GM18508 (cell line): ENCODE data around the gene DENND2D.

Experiments
- ATAC-seq: cut with Tn5 transposase; IDR thresholded peaks from one replicate; pipeline ENCODE4 v1.9.1; 2021; ENCODE audit warnings: moderate number of reproducible peaks; ENCODE audit not compliant: insufficient read depth, unreplicated experiment

The DENND2D gene

GRCh38 chr1:111199881-111200801 is at the start of gene DENND2D:
TSS of gene DENND2D (minus strand) at chr1:111200646. CDS start at chr1:111200459, 187 bp downstream.
- ATAC-seq, result no peak

- no peak for ATAC-seq
Measured at GRCh38 chr1:111249960-111250359, 49.5 kb upstream of the DENND2D start.

GRCh38 chr1:111247125-111247838 is 46.8 kb upstream of the DENND2D start:
- no peak for ATAC-seq

- no peak for ATAC-seq
Measured at GRCh38 chr1:111242805-111243523, 42.5 kb upstream of the DENND2D start.

GRCh38 chr1:111241797-111242196 is 41.4 kb upstream of the DENND2D start:
- no peak for ATAC-seq

- ATAC-seq, result no peak
Measured at GRCh38 chr1:111238056-111238795, 37.8 kb upstream of the DENND2D start.

DNA sequence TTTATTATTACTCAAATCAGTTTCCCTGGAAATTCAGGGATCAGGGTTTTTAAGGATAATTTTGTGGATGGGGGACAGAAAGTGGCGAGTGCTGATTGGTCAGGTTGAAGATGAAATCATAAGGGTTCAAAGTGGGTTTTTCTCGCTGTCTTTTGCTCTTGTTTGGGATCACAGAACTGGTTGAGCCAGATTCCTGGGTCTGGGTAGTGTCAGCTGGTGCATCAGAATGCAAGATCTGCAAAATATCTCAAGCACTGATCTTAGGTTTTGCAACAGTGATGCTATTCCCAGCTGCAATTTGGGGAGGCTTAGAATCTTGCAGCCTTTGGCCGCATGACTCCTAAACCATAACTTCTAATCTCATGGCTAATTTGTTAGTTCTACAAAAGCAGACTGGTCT is 36.4 kb upstream of the DENND2D start:
- ATAC-seq, result no peak

GRCh38 chr1:111236379-111236778 is 35.9 kb upstream of the DENND2D start:
- no peak for ATAC-seq

DNA sequence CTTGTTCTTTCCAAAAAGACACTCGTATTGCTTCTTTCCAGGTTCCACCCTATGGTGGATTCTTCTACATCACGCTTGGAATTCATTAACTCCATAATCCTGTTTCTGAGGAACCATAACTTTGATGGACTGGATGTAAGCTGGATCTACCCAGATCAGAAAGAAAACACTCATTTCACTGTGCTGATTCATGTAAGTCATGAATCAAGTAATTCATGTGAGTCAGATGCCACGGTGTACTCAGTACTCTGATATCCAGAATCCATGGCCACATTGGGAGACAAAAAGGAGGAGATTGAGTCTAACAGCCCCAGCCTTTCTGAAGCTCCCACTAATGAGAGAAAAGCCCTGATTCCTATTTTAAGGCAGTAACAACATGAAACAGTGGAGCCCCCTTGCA is 34.4 kb upstream of the DENND2D start:
- no peak for ATAC-seq

DNA sequence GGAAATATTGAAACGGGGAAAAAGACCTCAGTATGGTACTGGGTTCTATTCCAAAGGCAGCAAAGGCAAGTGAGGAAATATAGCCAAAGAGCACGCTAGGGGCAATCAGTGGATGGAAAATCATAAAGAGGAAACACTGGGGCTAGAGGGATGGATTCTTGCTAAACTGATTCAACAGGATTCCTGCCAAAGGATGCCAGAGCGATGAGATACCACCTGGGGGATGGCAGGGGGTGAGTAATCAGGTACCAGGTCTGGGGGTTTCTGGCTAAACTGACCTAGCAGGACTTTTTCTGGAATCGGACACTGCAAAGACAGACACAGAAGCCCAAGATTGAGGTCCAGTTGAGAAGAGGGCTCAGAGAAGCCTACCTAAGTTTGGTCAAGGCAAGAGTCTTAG is 33.8 kb upstream of the DENND2D start:
- ATAC-seq, result no peak

DNA sequence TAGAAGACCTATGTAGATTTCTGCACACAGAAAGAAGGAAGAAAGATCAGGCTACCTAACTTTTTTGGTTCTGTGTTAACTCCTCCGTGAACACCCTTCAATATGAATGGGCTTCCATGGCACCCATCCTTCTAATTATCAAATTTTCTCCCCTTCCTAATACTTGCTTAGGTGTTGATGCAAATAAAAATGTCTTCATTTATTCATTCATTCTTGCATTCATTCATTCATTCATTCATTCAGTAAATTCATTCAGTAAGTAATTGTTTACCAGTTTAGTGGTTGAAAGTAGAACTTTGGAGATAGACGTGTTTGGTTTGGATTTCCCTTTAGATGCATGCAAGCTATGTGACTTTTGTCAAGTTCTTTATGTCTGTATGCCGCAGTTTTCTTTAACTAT is 31.7 kb upstream of the DENND2D start:
- ATAC-seq, result no peak

DNA sequence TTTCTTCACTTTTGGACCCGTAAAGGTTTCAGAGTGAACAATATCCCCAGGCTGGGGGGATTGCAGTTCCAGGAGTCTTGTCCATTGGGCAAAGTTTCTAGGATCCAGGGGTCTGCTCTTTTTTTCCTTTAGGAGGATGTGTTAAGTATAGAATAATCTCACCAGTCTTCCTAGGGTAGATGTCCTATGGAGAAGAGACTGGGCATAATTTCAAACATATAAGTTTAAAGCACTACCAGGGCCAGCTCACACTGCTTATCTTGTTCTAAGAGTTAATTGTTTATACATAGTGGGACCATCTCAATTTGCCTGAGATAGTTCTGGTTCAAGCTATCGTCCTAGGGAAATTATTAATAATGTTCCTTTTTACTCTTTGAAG is 28.3 kb upstream of the DENND2D start:
- ATAC-seq, result no peak

DNA sequence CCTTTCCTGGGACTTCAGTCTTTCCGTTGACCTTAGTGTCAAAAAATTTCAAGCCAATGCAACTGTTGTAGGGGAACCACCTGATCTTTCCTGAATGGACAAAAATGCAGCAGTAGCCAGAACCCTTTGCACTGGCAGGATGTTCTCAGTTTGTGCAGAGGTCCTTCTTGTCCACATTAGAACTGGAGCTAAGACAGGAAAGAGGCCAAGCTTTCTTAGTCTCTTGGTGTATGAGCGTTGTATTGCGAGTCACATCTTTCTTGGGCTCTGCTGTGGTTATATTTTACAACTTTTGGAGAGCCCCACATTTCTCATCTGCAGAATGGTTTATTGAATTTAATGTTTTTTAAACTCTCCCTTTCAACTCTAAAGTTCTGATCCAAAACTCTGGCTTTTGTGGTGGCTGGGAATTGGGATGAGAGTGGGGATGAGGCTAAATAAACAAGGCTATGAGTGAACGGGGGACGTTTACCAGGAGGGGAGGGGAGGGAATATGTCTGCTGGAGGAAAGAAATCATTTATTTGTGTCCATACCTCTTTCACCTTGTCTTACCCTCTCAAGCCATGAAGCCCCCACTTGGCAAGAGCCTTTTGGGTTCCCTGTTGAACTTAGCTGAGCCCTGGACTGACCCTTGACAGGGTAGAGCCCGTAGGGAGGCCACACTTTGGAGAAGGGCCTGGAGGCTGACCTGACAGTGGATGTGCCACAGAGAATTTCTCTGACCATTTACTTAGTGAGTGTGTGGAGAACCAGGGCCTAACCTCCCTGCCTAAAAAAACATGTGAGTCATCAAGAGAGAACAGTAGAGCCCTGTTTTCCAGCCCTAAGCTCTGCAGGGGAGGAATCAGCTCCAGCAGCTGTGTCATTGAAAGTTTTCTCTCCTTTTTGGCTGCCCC is 27.7 kb upstream of the DENND2D start:
- no peak for ATAC-seq

GRCh38 chr1:111227434-111227833 is 27.0 kb upstream of the DENND2D start, which contains the start of gene CHI3L2:
TSS of gene CHI3L2 (plus strand) at chr1:111227713. CDS start at chr1:111227730, 17 bp downstream.
- ATAC-seq, result no peak

DNA sequence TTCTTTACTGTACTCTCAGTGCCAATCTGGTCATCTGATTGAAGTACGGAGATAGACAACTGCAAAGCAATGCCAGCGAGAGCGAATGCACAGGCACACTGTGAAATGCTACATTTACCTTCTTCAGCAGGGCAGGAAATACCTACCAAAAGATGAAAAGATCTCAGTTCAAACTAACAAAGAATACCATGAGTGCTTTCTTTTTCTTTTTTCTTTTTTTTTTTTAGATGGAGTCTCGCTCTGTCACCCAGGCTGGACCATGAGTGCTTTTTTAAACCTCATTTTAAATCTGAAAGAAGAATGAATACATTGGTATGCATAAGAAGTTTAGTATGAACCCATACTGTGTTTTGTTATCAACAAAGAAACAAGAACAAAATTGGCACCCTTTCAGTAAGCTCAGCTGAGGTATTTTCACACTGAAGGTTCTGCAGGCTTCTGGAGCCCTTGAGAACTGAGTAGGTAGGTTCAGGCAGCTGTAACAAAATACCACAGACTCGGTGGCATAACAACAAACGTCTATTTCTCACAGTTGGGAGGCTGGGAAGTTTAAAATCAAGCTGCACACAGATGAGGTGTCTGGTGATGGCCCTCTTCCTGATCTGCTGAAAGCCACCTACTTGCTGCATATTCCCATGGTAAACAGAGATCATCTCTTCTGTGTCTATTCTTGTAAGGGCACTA is 25.4 kb upstream of the DENND2D start:
- no peak for ATAC-seq

DNA sequence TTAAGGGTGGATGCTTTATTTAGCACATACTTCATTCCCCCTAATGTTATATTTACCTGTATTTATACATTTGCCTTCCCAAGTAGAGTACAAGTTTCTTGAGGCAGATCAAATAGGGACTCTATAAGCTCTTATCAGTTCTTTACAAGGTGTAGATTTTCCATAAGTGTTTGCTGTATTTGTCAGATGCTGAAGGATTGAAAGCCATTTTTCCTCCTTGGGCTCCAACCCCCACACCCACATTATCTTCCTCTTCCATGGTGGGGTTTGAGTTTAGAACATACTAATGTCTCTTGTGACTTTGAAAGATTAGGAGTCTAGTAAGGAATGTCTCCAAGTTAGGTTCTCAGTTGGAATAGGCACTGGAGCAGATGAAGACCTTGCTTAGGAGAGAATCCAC is 24.6 kb upstream of the DENND2D start:
- ATAC-seq, result no peak

- no peak for ATAC-seq
Measured at GRCh38 chr1:111223126-111223685, 22.8 kb upstream of the DENND2D start.
